Measurements from ENCODE around the gene TTLL12.

Gene TTLL12

DNA sequence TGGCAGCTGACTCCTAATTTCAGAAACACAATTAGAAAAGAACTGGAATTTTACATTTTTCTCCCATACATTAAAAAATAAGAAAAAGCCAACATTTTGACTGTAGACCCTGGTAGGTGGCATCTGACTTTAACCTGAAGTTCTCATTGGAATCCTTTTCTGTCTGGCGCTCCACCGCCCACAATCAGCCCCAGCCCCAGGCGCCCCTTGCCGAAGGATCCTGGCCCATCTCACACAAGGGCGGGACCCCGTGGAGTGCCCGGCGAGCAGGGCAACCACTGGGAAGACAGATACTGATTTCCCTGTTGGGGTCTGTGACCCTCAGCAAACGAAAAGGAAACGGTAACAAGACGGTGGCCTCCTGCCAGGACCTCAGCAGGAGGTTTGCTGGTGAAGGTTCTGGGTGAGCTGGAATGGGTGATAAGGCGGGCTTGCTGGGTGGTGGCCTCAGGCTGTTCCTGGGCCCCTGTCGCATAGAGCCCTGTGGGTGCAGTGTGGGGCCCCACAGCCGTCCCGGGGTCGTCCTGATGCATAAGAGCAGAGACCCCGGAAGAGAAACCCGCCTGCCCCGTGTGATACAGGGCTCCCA is 19.8 kb downstream of the TTLL12 start:
- Histone ChIP-seq H3K9me3 (replicated peaks; ENCODE audit: insufficient read depth, low read length) (no peaks in the 10 kb centered on the region), H3K79me2 (ENCODE audit: low read length) (no peaks in the 10 kb centered on the region), H3K9me2 (replicated peaks; ENCODE audit: insufficient read depth, low read length) (no peaks in the 10 kb centered on the region), H3K36me3 (replicated peaks; ENCODE audit: insufficient read depth, low read length) (no peaks in the 10 kb centered on the region), H3F3A (ENCODE audit: insufficient read depth, low read length) (no peaks in the 10 kb centered on the region; the same call in 1 of the 2 replicates), H3K4me2 (ENCODE audit: low read depth, low read length) (no peak overlapping the region), H3K4me3 (ENCODE audit: low read length) (no peak overlapping the region), H3K27me3 (replicated peaks; ENCODE audit: insufficient read depth, low read length) (no peaks in the 10 kb centered on the region), H3K9ac (ENCODE audit: low read length) (no peak overlapping the region), H3K27ac (ENCODE audit: low read length) (no peak overlapping the region), H3K4me1 (ENCODE audit: low read length) (no peaks in the 10 kb centered on the region), H2AFZ (ENCODE audit: low read length) (no peak overlapping the region), H4K20me1 (ENCODE audit: insufficient read depth, low read length) (no peaks in the 10 kb centered on the region)
- TF ChIP-seq, protein P1, sequence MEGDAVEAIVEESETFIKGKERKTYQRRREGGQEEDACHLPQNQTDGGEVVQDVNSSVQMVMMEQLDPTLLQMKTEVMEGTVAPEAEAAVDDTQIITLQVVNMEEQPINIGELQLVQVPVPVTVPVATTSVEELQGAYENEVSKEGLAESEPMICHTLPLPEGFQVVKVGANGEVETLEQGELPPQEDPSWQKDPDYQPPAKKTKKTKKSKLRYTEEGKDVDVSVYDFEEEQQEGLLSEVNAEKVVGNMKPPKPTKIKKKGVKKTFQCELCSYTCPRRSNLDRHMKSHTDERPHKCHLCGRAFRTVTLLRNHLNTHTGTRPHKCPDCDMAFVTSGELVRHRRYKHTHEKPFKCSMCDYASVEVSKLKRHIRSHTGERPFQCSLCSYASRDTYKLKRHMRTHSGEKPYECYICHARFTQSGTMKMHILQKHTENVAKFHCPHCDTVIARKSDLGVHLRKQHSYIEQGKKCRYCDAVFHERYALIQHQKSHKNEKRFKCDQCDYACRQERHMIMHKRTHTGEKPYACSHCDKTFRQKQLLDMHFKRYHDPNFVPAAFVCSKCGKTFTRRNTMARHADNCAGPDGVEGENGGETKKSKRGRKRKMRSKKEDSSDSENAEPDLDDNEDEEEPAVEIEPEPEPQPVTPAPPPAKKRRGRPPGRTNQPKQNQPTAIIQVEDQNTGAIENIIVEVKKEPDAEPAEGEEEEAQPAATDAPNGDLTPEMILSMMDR (IDR thresholded peaks at IDR 0.05; ENCODE audit: low read length) = no peak
- TF ChIP-seq EZH2phosphoT487 (IDR thresholded peaks at IDR 0.05; ENCODE audit: low read length) = no peak
- no peak for DNase-seq

DNA sequence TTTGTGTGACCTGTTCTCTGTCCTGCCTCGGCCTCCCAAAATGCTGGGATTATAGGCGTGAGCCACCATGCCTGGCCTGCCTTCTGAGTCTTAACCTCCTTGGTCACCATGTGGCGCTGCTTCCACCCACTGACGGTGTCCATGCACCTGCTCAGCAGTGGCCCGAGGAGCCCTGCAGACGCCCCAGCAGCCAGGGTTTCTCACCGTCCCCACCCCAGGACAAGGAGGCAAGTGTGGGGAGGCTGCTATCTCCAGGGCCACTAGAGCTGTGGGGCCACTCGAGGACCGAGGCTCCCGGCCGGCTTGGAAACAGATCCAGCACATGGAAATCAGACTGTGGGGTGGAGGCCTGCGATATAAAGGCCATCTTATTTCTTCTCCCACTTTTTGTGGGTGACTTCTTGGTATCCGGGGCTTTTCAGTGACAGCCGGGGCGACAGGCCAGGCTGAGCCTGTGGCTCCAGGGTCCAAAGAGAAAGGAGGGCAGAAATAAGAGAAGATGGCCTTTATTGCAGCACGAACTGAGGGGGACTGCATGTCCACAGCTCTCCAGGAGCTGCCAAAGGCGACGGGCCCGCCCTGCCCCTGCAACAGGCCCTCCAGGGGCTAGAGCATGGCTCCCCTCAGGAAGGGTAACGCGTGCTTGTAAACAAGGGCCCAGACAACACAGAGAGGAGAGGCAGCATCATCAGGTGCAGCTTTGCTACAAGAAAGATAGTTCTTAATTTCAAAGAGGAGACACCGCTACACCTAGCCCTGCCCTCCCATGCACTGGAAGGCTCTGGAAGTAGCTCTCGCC is 20.6 kb downstream of the TTLL12 start:
- Histone ChIP-seq H3F3A (ENCODE audit: insufficient read depth, low read length) (no peaks in the 10 kb centered on the region; the same call in 1 of the 2 replicates), H3K27me3 (replicated peaks; ENCODE audit: insufficient read depth, low read length) (no peaks in the 10 kb centered on the region)

DNA sequence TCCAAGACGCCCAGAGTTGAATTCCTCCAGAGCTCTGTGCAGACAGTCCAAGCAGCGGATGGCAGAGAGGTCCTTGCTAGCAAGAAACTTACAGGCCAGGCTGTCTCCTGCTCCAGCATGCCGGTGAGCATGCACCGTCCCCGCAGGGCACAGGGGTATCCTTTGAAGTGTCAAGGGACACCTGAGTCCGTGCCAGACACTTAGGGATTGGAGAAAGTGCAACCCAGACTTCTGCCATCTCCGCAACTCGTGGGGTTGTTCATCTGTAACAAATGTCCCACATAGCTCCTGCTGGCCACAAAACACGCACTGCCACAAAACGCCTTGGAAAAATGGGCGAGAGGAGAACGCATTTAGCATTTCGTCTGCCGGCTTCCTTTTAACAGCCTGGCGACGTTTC is 22.3 kb downstream of the TTLL12 start:
- TF ChIP-seq EZH2phosphoT487 (IDR thresholded peaks at IDR 0.05; ENCODE audit: low read length) (no peak), EZH2 (optimal IDR thresholded peaks at IDR 0.05; ENCODE audit: low read depth, low read length) (no peak)
- TF ChIP-seq, protein P1 (IDR thresholded peaks at IDR 0.05; ENCODE audit: low read length) = no peak
- H4K20me1 ChIP-seq (ENCODE audit: insufficient read depth, low read length) = no peaks in the 10 kb centered on the region
- no peak overlapping the region for H2AFZ ChIP-seq (ENCODE audit: low read length)
- no peak overlapping the region for H3K9ac ChIP-seq (ENCODE audit: low read length)
- no peaks in the 10 kb centered on the region for H3K27me3 ChIP-seq (replicated peaks; ENCODE audit: insufficient read depth, low read length)
- no peaks in the 10 kb centered on the region for H3K9me3 ChIP-seq (replicated peaks; ENCODE audit: insufficient read depth, low read length)
- H3K36me3 ChIP-seq (replicated peaks; ENCODE audit: insufficient read depth, low read length) = no peaks in the 10 kb centered on the region
- H3F3A ChIP-seq (ENCODE audit: insufficient read depth, low read length) = no peaks in the 10 kb centered on the region; the same call in 1 of the 2 replicates
- H3K79me2 ChIP-seq (ENCODE audit: low read length) = no peaks in the 10 kb centered on the region
- H3K4me2 ChIP-seq (ENCODE audit: low read depth, low read length) = no peak overlapping the region
- H3K4me1 ChIP-seq (ENCODE audit: low read length) = no peaks in the 10 kb centered on the region
- no peaks in the 10 kb centered on the region for H3K9me2 ChIP-seq (replicated peaks; ENCODE audit: insufficient read depth, low read length)
- no peak for DNase-seq
- H3K27ac ChIP-seq (ENCODE audit: low read length) = no peak overlapping the region
- H3K4me3 ChIP-seq (ENCODE audit: low read length) = no peak overlapping the region

More for the DNA sequence above, 20.6 kb downstream of the TTLL12 start:
- Histone ChIP-seq H3K4me2 (ENCODE audit: low read depth, low read length) (no peak overlapping the region), H3K36me3 (replicated peaks; ENCODE audit: insufficient read depth, low read length) (no peaks in the 10 kb centered on the region), H3K9ac (ENCODE audit: low read length) (no peak overlapping the region), H3K9me2 (replicated peaks; ENCODE audit: insufficient read depth, low read length) (no peaks in the 10 kb centered on the region), H3K79me2 (ENCODE audit: low read length) (no peaks in the 10 kb centered on the region), H3K9me3 (replicated peaks; ENCODE audit: insufficient read depth, low read length) (no peaks in the 10 kb centered on the region), H3K27ac (ENCODE audit: low read length) (no peak overlapping the region), H3K4me1 (ENCODE audit: low read length) (no peaks in the 10 kb centered on the region), H3K4me3 (ENCODE audit: low read length) (no peak overlapping the region), H4K20me1 (ENCODE audit: insufficient read depth, low read length) (no peaks in the 10 kb centered on the region), H2AFZ (ENCODE audit: low read length) (no peak overlapping the region)
- no peak for DNase-seq
- no peak for TF ChIP-seq EZH2phosphoT487 (IDR thresholded peaks at IDR 0.05; ENCODE audit: low read length)
- no peak for TF ChIP-seq EZH2 (optimal IDR thresholded peaks at IDR 0.05; ENCODE audit: low read depth, low read length)
- TF ChIP-seq, protein P1 (IDR thresholded peaks at IDR 0.05; ENCODE audit: low read length) = no peak
